NCI-H748 (cell line): ENCODE data around the gene MRPS2.
"Not testable (repeated sequence)": the region's sequence is repeated elsewhere in the genome, so short reads cannot be mapped to it uniquely, and the experiment has no call there.

Experiments
- DNase-seq: peaks from one replicate; lab custom pipeline; 2025; ENCODE audit not compliant: unreplicated experiment; lab: John Stamatoyannopoulos, UW

The MRPS2 gene

GRCh38 chr9:135500525-135501260, at the start of gene MRPS2:
TSS of gene MRPS2 (plus strand) at chr9:135500682. CDS start at chr9:135500711, 29 bp downstream.
- DNase-seq: peak; percentile 92

GRCh38 chr9:135450956-135451355, 49.5 kb upstream of the MRPS2 start:
- DNase-seq: no peak

- DNase-seq: not testable (repeated sequence)
These were observed 48.6 kb upstream of the MRPS2 start for GRCh38 chr9:135451909-135452308.

GRCh38 chr9:135454737-135455136, 45.7 kb upstream of the MRPS2 start:
- DNase-seq: no peak

- DNase-seq: no peak
These were observed 45.0 kb upstream of the MRPS2 start for GRCh38 chr9:135455401-135456030.

- no peak for DNase-seq
These were observed 43.9 kb upstream of the MRPS2 start for GRCh38 chr9:135456436-135457104.

GRCh38 chr9:135458478-135458877, 42.0 kb upstream of the MRPS2 start:
- DNase-seq: not testable (repeated sequence)

- no peak for DNase-seq
These were observed 38.5 kb upstream of the MRPS2 start for GRCh38 chr9:135461936-135462335.

- DNase-seq: no peak
These were observed 37.3 kb upstream of the MRPS2 start for GRCh38 chr9:135463140-135463539.

- DNase-seq: no peak
These were observed 36.3 kb upstream of the MRPS2 start for GRCh38 chr9:135464181-135464580.

GRCh38 chr9:135468854-135469521, 31.5 kb upstream of the MRPS2 start:
- DNase-seq: no peak

GRCh38 chr9:135471791-135472640, 28.5 kb upstream of the MRPS2 start:
- DNase-seq: peak; percentile 77

- DNase-seq: no peak
These were observed 26.4 kb upstream of the MRPS2 start for GRCh38 chr9:135473972-135474543.

- DNase-seq: peak; percentile 57
These were observed 25.6 kb upstream of the MRPS2 start for GRCh38 chr9:135474915-135475314.

GRCh38 chr9:135476561-135477355, 23.7 kb upstream of the MRPS2 start:
- no peak for DNase-seq

GRCh38 chr9:135478191-135478590, 22.3 kb upstream of the MRPS2 start:
- DNase-seq: no peak

- DNase-seq: peak; percentile 63
These were observed 21.5 kb upstream of the MRPS2 start for GRCh38 chr9:135478829-135479468.

- DNase-seq: peak; percentile 64
These were observed 20.9 kb upstream of the MRPS2 start, which contains the start of gene PPP1R26 for GRCh38 chr9:135479469-135480052. TSS of gene PPP1R26 (plus strand) at chr9:135479782. CDS start at chr9:135484511, 4,729 bp downstream.
